Measurements from ENCODE around the gene NOTCH1. TPM values are rescaled to one million over a fixed set of nuclear protein-coding genes. Genes with fewer than 3 reads are reported as not detected.

Gene NOTCH1
- total RNA-seq, 1 experiment from 2014 or later = 37.2 TPM

GRCh38 chr9:136588663-136589464 is 43.0 kb upstream of the NOTCH1 start:
- Histone ChIP-seq H3K9me3 (ENCODE audit: low read depth, low read length, poor library complexity, severe bottlenecking) (no peaks in the 10 kb centered on the region), H3K27ac (ENCODE audit: low read depth, low read length, poor library complexity, severe bottlenecking) (peak overlapping the region; percentile 86), H3K27me3 (replicated peaks; ENCODE audit: insufficient read depth, low read depth, low read length, poor library complexity) (no peaks in the 10 kb centered on the region), H3K4me3 (ENCODE audit: low read depth, low read length, poor library complexity, severe bottlenecking) (peak overlapping the region; percentile 11), H3K4me1 (ENCODE audit: insufficient read depth, low read length, poor library complexity, severe bottlenecking) (peaks cover 31% of the 10 kb centered on the region), H3K36me3 (ENCODE audit: insufficient read depth, low read length, poor library complexity, severe bottlenecking) (no peaks in the 10 kb centered on the region)
- peak; percentile 58 for DNase-seq (ENCODE audit: low spot score)
- POLR2A ChIA-PET (ENCODE audit: low non-redundant PET) = interaction anchor here (0.6 kb wide), 2 partner anchors 15 to 150 kb away, joined by 3 to 6 read pairs; no protein-coding TSS in a partner anchor
- intact Hi-C loops (cut with micrococcal nuclease; ENCODE audit: unreplicated experiment) = no loop called here
- TF ChIP-seq CTCF (conservative IDR thresholded peaks at IDR 0.05; ENCODE audit: low read depth, low read length) (no peak), EZH2 (IDR thresholded peaks at IDR 0.05; ENCODE audit: borderline replicate concordance, low read depth, low read length, poor library complexity, severe bottlenecking) (no peak)
- no TSS peak for BruUV-seq (replicated peaks)
- CTCF ChIA-PET = no interaction called here

DNA sequence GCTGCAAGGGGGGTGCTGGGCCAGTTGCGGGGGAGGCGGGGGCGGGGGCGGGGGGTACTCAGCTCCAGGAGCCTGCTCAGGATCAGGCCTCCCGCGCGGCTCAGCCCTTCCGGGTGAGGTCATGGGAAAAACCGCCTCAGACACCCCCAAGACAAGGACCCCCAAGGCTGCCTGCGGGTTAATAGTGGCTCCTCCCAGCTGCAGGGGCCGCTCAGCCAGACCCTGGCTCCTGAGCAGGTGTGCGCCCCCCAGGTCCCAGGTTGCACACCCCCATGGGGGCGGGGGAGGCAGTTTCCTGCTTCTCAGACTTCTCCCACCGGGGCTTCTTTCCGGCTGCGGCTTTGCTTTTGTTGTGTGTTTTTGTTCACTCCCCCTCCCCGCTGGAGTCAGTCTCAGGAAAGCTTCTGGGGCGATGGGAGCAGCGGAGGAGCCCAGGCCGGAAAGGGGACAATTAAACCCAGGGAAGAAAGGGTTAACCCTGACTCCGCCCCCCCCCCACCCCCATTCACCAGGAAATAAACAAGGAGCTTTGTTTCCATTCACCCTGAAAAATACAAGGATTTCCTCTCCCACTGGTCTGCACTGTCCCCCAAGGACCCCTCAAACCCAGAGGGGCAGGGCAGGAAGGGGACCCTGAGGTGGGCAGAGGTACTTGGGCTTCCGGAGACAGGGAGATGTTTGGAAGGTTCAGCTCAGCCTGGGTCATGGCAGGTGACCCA is 42.3 kb upstream of the NOTCH1 start:
- TF ChIP-seq CTCF (conservative IDR thresholded peaks at IDR 0.05; ENCODE audit: low read depth, low read length) (no peak), EZH2 (IDR thresholded peaks at IDR 0.05; ENCODE audit: borderline replicate concordance, low read depth, low read length, poor library complexity, severe bottlenecking) (no peak)
- Histone ChIP-seq H3K9me3 (ENCODE audit: low read depth, low read length, poor library complexity, severe bottlenecking) (no peaks in the 10 kb centered on the region), H3K36me3 (ENCODE audit: insufficient read depth, low read length, poor library complexity, severe bottlenecking) (no peaks in the 10 kb centered on the region), H3K4me1 (ENCODE audit: insufficient read depth, low read length, poor library complexity, severe bottlenecking) (peaks cover 31% of the 10 kb centered on the region), H3K4me3 (ENCODE audit: low read depth, low read length, poor library complexity, severe bottlenecking) (peak overlapping the region; percentile 11), H3K27ac (ENCODE audit: low read depth, low read length, poor library complexity, severe bottlenecking) (peak overlapping the region; percentile 86), H3K27me3 (replicated peaks; ENCODE audit: insufficient read depth, low read depth, low read length, poor library complexity) (no peaks in the 10 kb centered on the region)
- CTCF ChIA-PET = interaction anchor here (0.7 kb wide), 1 partner anchor 140 kb away, joined by 3 read pairs; no protein-coding TSS in a partner anchor
- DNase-seq (ENCODE audit: low spot score) = peak; percentile 97
- intact Hi-C loops (cut with micrococcal nuclease; ENCODE audit: unreplicated experiment) = no loop called here
- POLR2A ChIA-PET (ENCODE audit: low non-redundant PET) = interaction anchor here (0.6 kb wide), 2 partner anchors 14 to 149 kb away, joined by 3 to 6 read pairs; no protein-coding TSS in a partner anchor
- BruUV-seq (replicated peaks) = no TSS peak

DNA sequence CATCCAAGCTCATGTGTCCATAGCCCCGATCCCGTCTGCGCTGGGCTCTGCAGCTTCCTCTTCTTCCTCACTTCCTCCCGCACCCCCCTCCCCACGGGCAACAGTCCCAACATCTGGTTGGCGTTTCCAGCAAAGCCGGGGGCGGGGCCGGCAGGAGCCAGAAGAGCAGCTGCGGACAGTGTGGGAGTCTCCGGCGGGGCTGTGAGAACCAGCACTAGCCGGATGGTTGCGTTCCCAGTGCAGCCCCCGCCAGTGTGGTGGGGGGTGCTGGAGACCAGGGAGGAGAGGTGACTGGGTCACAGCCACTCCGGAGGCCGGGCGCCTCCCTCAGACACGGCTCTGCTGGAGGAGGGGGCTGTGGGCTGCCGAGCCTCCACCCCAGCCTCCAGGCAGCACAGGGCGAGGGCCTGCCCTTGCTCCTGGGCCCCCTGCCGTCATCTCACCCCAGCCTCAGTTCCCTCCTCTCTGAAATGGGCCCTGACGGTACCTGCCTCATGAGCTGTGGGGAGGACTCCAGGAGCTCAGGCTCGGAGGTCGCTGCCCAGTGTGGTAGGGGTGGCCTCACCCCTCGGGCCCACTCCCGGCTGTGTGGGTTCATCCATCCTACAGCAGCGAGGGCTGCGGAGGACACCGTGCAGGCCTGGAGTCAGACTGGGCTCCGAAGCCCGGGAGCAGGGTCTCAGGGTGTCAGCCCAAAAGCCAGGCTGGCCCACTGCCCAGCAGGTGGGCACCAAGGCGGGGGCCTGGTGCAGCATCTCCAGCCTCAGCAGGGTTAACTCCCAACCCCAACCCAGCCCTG is 41.5 kb upstream of the NOTCH1 start:
- H3K27me3 ChIP-seq (replicated peaks; ENCODE audit: insufficient read depth, low read depth, low read length, poor library complexity) = no peaks in the 10 kb centered on the region
- TF ChIP-seq CTCF (conservative IDR thresholded peaks at IDR 0.05; ENCODE audit: low read depth, low read length) = no peak
- H3K36me3 ChIP-seq (ENCODE audit: insufficient read depth, low read length, poor library complexity, severe bottlenecking) = no peaks in the 10 kb centered on the region
- POLR2A ChIA-PET (ENCODE audit: low non-redundant PET) = no interaction called here
- BruUV-seq (replicated peaks) = no TSS peak
- H3K9me3 ChIP-seq (ENCODE audit: low read depth, low read length, poor library complexity, severe bottlenecking) = no peaks in the 10 kb centered on the region
- CTCF ChIA-PET = interaction anchor here (0.7 kb wide), 1 partner anchor 141 kb away, joined by 3 read pairs; no protein-coding TSS in a partner anchor
- peak overlapping the region; percentile 6 for H3K4me3 ChIP-seq (ENCODE audit: low read depth, low read length, poor library complexity, severe bottlenecking)
- peak overlapping the region; percentile 86 for H3K27ac ChIP-seq (ENCODE audit: low read depth, low read length, poor library complexity, severe bottlenecking)
- DNase-seq (ENCODE audit: low spot score) = peak; percentile 80
- H3K4me1 ChIP-seq (ENCODE audit: insufficient read depth, low read length, poor library complexity, severe bottlenecking) = peaks cover 31% of the 10 kb centered on the region
- intact Hi-C loops (cut with micrococcal nuclease; ENCODE audit: unreplicated experiment) = no loop called here

Measured in A673 (cell line).